ENCODE results near the gene C3orf49.

Gene C3orf49

GRCh38 chr3:63824309-63824708 lies 5.2 kb downstream of the C3orf49 start:
- Histone ChIP-seq H3K4me3 (ENCODE audit: severe bottlenecking) (no peak overlapping the region), H3K4me1 (ENCODE audit: insufficient read depth, poor library complexity, severe bottlenecking) (peaks cover 15% of the 10 kb centered on the region), H3K9me3 (ENCODE audit: severe bottlenecking) (no peaks in the 10 kb centered on the region), H3K27me3 (ENCODE audit: insufficient read depth, poor library complexity, severe bottlenecking) (no peaks in the 10 kb centered on the region), H3K27ac (ENCODE audit: poor library complexity, severe bottlenecking) (peak overlapping the region; percentile 62), H3K36me3 (ENCODE audit: low read depth) (no peaks in the 10 kb centered on the region)
- ATAC-seq (ENCODE audit: low read depth) (peak; percentile 93), DNase-seq (ENCODE audit: low spot score) (peak; percentile 63)
- TF ChIP-seq, protein P1, sequence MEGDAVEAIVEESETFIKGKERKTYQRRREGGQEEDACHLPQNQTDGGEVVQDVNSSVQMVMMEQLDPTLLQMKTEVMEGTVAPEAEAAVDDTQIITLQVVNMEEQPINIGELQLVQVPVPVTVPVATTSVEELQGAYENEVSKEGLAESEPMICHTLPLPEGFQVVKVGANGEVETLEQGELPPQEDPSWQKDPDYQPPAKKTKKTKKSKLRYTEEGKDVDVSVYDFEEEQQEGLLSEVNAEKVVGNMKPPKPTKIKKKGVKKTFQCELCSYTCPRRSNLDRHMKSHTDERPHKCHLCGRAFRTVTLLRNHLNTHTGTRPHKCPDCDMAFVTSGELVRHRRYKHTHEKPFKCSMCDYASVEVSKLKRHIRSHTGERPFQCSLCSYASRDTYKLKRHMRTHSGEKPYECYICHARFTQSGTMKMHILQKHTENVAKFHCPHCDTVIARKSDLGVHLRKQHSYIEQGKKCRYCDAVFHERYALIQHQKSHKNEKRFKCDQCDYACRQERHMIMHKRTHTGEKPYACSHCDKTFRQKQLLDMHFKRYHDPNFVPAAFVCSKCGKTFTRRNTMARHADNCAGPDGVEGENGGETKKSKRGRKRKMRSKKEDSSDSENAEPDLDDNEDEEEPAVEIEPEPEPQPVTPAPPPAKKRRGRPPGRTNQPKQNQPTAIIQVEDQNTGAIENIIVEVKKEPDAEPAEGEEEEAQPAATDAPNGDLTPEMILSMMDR (IDR thresholded peaks at IDR 0.05; ENCODE audit: poor library complexity, severe bottlenecking), result no peak

DNA sequence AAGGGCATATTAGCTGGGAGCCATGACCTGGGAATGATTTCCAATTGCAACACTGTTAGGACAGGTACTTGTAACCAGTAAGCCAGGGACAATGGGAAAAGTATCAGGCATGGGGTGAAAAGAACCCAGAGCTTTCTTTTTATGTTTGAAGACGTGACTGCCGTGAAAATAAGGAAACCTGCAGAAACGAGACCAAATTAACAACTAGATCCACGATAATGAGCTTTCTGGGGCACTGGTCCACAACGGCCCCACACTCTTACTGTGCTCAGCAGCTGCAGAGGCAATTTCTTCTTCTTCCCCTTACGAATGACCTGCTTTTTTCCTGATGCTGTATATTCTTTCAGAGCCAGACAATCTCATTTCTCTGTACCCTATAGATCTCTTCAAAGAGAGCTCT lies 11.4 kb downstream of the C3orf49 start:
- no peak overlapping the region for H3K4me3 ChIP-seq (ENCODE audit: severe bottlenecking)
- H3K9me3 ChIP-seq (ENCODE audit: severe bottlenecking), result no peaks in the 10 kb centered on the region
- no peak overlapping the region for H3K27ac ChIP-seq (ENCODE audit: poor library complexity, severe bottlenecking)
- H3K27me3 ChIP-seq (ENCODE audit: insufficient read depth, poor library complexity, severe bottlenecking), result no peaks in the 10 kb centered on the region
- no peak for DNase-seq (ENCODE audit: low spot score)
- H3K4me1 ChIP-seq (ENCODE audit: insufficient read depth, poor library complexity, severe bottlenecking), result no peaks in the 10 kb centered on the region
- TF ChIP-seq, protein P1 (IDR thresholded peaks at IDR 0.05; ENCODE audit: poor library complexity, severe bottlenecking), result no peak
- ATAC-seq (ENCODE audit: low read depth), result no peak
- H3K36me3 ChIP-seq (ENCODE audit: low read depth), result peaks cover 38% of the 10 kb centered on the region

DNA sequence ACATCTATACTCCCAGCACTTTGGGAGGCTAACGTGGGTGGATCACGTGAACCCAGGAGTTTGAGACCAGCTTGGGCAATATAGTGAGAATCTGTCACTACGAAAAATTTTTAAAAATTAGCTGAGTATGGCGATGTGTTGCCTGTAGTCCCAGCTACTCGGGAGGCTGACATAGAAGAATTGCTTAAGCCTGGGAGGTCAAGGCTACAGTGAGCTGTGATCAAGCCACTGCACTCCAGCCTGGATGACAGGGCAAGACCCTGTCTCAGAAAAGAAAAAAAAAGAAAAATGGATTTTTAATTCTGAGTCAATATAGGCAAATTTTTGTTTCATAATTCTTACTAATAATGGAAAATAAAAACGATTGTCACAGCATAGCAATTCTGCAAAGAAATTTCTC lies 13.3 kb downstream of the C3orf49 start:
- Histone ChIP-seq H3K36me3 (ENCODE audit: low read depth) (peaks cover 57% of the 10 kb centered on the region), H3K9me3 (ENCODE audit: severe bottlenecking) (no peaks in the 10 kb centered on the region), H3K4me1 (ENCODE audit: insufficient read depth, poor library complexity, severe bottlenecking) (no peaks in the 10 kb centered on the region), H3K4me3 (ENCODE audit: severe bottlenecking) (no peak overlapping the region), H3K27me3 (ENCODE audit: insufficient read depth, poor library complexity, severe bottlenecking) (no peaks in the 10 kb centered on the region), H3K27ac (ENCODE audit: poor library complexity, severe bottlenecking) (no peak overlapping the region)
- DNase-seq (ENCODE audit: low spot score) (no peak), ATAC-seq (ENCODE audit: low read depth) (no peak)
- TF ChIP-seq, protein P1 (IDR thresholded peaks at IDR 0.05; ENCODE audit: poor library complexity, severe bottlenecking), result no peak

GRCh38 chr3:63841704-63842103 lies 22.6 kb downstream of the C3orf49 start:
- Histone ChIP-seq H3K9me3 (ENCODE audit: severe bottlenecking) (no peaks in the 10 kb centered on the region), H3K27me3 (ENCODE audit: insufficient read depth, poor library complexity, severe bottlenecking) (no peaks in the 10 kb centered on the region), H3K36me3 (ENCODE audit: low read depth) (peaks cover 18% of the 10 kb centered on the region), H3K4me1 (ENCODE audit: insufficient read depth, poor library complexity, severe bottlenecking) (no peaks in the 10 kb centered on the region), H3K4me3 (ENCODE audit: severe bottlenecking) (no peak overlapping the region), H3K27ac (ENCODE audit: poor library complexity, severe bottlenecking) (no peak overlapping the region)
- ATAC-seq (ENCODE audit: low read depth) (no peak), DNase-seq (ENCODE audit: low spot score) (no peak)
- TF ChIP-seq, protein P1 (IDR thresholded peaks at IDR 0.05; ENCODE audit: poor library complexity, severe bottlenecking), result no peak

DNA sequence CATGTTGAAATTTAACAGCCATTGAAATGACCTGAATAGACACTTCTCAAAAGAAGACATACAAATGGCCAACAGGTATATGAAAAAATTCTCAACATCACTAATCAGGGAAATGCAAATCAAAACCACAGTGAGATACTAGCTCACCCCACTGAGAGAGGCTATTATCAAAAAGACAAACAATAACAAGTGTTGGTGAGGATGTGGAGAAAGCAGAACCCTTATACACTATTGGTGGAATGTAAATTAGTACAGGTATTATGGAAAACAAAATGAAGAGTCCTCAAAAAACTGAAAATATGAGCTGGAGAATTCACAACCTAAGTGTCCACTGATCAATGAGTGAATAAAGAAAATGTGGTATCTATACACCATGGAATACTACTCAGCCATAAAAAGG lies 23.0 kb downstream of the C3orf49 start:
- H3K4me1 ChIP-seq (ENCODE audit: insufficient read depth, poor library complexity, severe bottlenecking), result no peaks in the 10 kb centered on the region
- peaks cover 14% of the 10 kb centered on the region; the same call in 1 of the 2 replicates for H3K36me3 ChIP-seq (ENCODE audit: low read depth)
- no peak for ATAC-seq (ENCODE audit: low read depth)
- H3K4me3 ChIP-seq (ENCODE audit: severe bottlenecking), result no peak overlapping the region
- no peaks in the 10 kb centered on the region for H3K27me3 ChIP-seq (ENCODE audit: insufficient read depth, poor library complexity, severe bottlenecking)
- H3K9me3 ChIP-seq (ENCODE audit: severe bottlenecking), result no peaks in the 10 kb centered on the region
- DNase-seq (ENCODE audit: low spot score), result no peak
- TF ChIP-seq, protein P1 (IDR thresholded peaks at IDR 0.05; ENCODE audit: poor library complexity, severe bottlenecking), result no peak
- no peak overlapping the region for H3K27ac ChIP-seq (ENCODE audit: poor library complexity, severe bottlenecking)
